Gastroesophageal sphincter (tissue), 4 donors: ENCODE results near the gene C20orf202. TPM values are rescaled to one million over a fixed set of nuclear protein-coding genes. Genes with fewer than 3 reads are reported as not detected.
A peak's percentile ranks its signal among the peaks of the same experiment; 100 is the strongest.

Experiments
- ATAC-seq: fragments of 150-250 bp; one replicate; pipeline ENCODE4 v1.9.1; 2016; ENCODE audit warnings: mild to moderate bottlenecking, moderate library complexity
- H3K27ac ChIP-seq, 4 donors: fragments of 200-600 bp; sonication (generic) in 3 of 4; 1 replicate in 3 of 4; 2 replicates in 1 of 4; pipeline ENCODE4 v1.5.1; 2016 to 2019
- H3K27me3 ChIP-seq: fragments of 200-600 bp; sonication (generic); one replicate; pipeline ENCODE4 v1.5.1; 2019
- H3K36me3 ChIP-seq, 2 donors: fragments of 200-600 bp; sonication (generic); one replicate each; pipeline ENCODE4 v1.5.1; 2019; ENCODE audit warnings: control low read depth in 1 of 2
- H3K4me1 ChIP-seq, 3 donors: fragments of 200-600 bp; sonication (generic); 1 replicate in 2 of 3; 2 replicates in 1 of 3; pipeline ENCODE4 v1.5.1; 2016 to 2019; ENCODE audit warnings: control low read depth in 2 of 3
- H3K4me3 ChIP-seq, 2 donors: fragments of 200-600 bp; sonication (generic); one replicate each; pipeline ENCODE4 v1.5.1; 2019; ENCODE audit warnings: mild to moderate bottlenecking in 1 of 2, moderate library complexity in 1 of 2
- H3K9me3 ChIP-seq, 3 donors: fragments of 200-600 bp; sonication (generic); one replicate each; pipeline ENCODE4 v1.5.1; 2017 to 2019; ENCODE audit warnings: control low read depth in 2 of 3
- CTCF ChIP-seq, 4 experiments: fragments of 200-600 bp in 2 of 4; fragments of 450-650 bp in 2 of 4; sonication (generic) in 1 of 4; IDR thresholded peaks; one replicate each; pipeline ENCODE4 v1.5.1; 2017 to 2019; ENCODE audit warnings: antibody characterized with exemption in 4 of 4, mild to moderate bottlenecking in 2 of 4, moderate library complexity in 2 of 4
- EP300 ChIP-seq: sonication (generic); formaldehyde crosslinking; IDR thresholded peaks from one replicate; pipeline ENCODE4 v1.6.1; 2017; ENCODE audit warnings: antibody characterized with exemption, mild to moderate bottlenecking
- POLR2A ChIP-seq, 2 donors: fragments of 450-650 bp; IDR thresholded peaks; one replicate each; pipeline ENCODE4 v1.6.1; 2017; ENCODE audit warnings: antibody characterized with exemption in 2 of 2, mild to moderate bottlenecking in 2 of 2, moderate library complexity in 1 of 2
- POLR2AphosphoS5 ChIP-seq: sonication (generic); formaldehyde crosslinking; IDR thresholded peaks from one replicate; pipeline ENCODE4 v1.6.1; 2017; ENCODE audit warnings: antibody characterized with exemption
- WGBS, 2 donors: methylation state at CpG; one replicate each; pipeline ENCODE4 v1.1.5; 2018; ENCODE audit warnings: low coverage in 1 of 2; 5-methylcytosine and 5-hydroxymethylcytosine counted together
- total RNA-seq, 4 donors: library from RNA; depleted of rRNA; stranded (reverse); fragments of >200 nt; gene quantifications; one replicate each; pipeline ENCODE4 v1.1.0, GENCODE V29; 2016

The C20orf202 gene
- total RNA-seq, 4 donors from 2014 or later = 0.27 to 1.3 (median 0.62) TPM; not detected in 1

GRCh38 chr20:1185790-1186334 is 17.4 kb upstream of the C20orf202 start:
- peaks cover 0 to 5% of the 10 kb centered on the region in 2 donors for H3K36me3 ChIP-seq
- H3K4me3 ChIP-seq = peak overlapping the region in 1 of 2 donors; percentile 54
- no peaks in the 10 kb centered on the region for H3K9me3 ChIP-seq
- no peak for ATAC-seq
- H3K27ac ChIP-seq = peak overlapping the region in 1 of 4 donors; percentile 51
- peaks cover 38% of the 10 kb centered on the region for H3K27me3 ChIP-seq
- 7% methylated on average over 11 of the region's 20 CpGs; no CpG with 5 or more reads in 1 of the 2 donors for WGBS, 2 donors
- no peak for TF ChIP-seq POLR2AphosphoS5
- peak in 2 of 4 experiments; percentile 16 to 46 for TF ChIP-seq CTCF (IDR thresholded peaks at IDR 0.05)
- H3K4me1 ChIP-seq = peaks cover 0 to 18% (median 10%) of the 10 kb centered on the region in 3 donors

- no peaks in the 10 kb centered on the region for H3K36me3 ChIP-seq
- ATAC-seq = no peak
- WGBS, 2 donors = 20 to 56% methylated on average over 1 to 4 of the region's 13 CpGs
- H3K4me3 ChIP-seq = no peak overlapping the region
- H3K27ac ChIP-seq = no peak overlapping the region
- peaks cover 38% of the 10 kb centered on the region for H3K27me3 ChIP-seq
- no peaks in the 10 kb centered on the region for H3K9me3 ChIP-seq
- TF ChIP-seq CTCF (IDR thresholded peaks at IDR 0.05) (no peak), EP300 (no peak), POLR2AphosphoS5 (no peak), POLR2A (IDR thresholded peaks at IDR 0.05) (no peak)
- H3K4me1 ChIP-seq = peaks cover 0 to 18% (median 10%) of the 10 kb centered on the region in 3 donors
Measured at GRCh38 chr20:1186367-1186991, 16.8 kb upstream of the C20orf202 start.

GRCh38 chr20:1187605-1188171 is 15.6 kb upstream of the C20orf202 start:
- no peaks in the 10 kb centered on the region for H3K36me3 ChIP-seq
- TF ChIP-seq POLR2A (IDR thresholded peaks at IDR 0.05) (no peak), EP300 (no peak), CTCF (IDR thresholded peaks at IDR 0.05) (no peak), POLR2AphosphoS5 (no peak)
- no peaks in the 10 kb centered on the region for H3K9me3 ChIP-seq
- ATAC-seq = no peak
- no peak overlapping the region for H3K4me3 ChIP-seq
- 76 to 78% methylated on average over 4 of the region's 4 CpGs for WGBS, 2 donors
- H3K27me3 ChIP-seq = peaks cover 38% of the 10 kb centered on the region
- H3K4me1 ChIP-seq = peaks cover 0 to 18% (median 10%) of the 10 kb centered on the region in 3 donors
- no peak overlapping the region for H3K27ac ChIP-seq

- no peaks in the 10 kb centered on the region for H3K9me3 ChIP-seq
- no peak for ATAC-seq
- peaks cover 38% of the 10 kb centered on the region for H3K27me3 ChIP-seq
- TF ChIP-seq POLR2AphosphoS5 (no peak), POLR2A (IDR thresholded peaks at IDR 0.05) (no peak), CTCF (IDR thresholded peaks at IDR 0.05) (no peak), EP300 (no peak)
- 100% methylated on average over 1 of the region's 1 CpG; no CpG with 5 or more reads in 1 of the 2 donors for WGBS, 2 donors
- no peaks in the 10 kb centered on the region for H3K36me3 ChIP-seq
- no peak overlapping the region for H3K4me3 ChIP-seq
- H3K4me1 ChIP-seq = peaks cover 0 to 18% (median 10%) of the 10 kb centered on the region in 3 donors
- H3K27ac ChIP-seq = no peak overlapping the region
Measured at GRCh38 chr20:1188347-1188746, 14.9 kb upstream of the C20orf202 start.
